Stimulated activated CD8-positive, alpha-beta memory T cell treated with anti-CD3 and anti-CD28 coated beads, Interleukin-4, amount 100 ng/mL, for 24 hours (primary cell): ENCODE data around the gene FADS1.

ENCODE experiments used
- DNase-seq: peaks from one replicate; pipeline ENCODE4 v3.0.0-alpha.2; 2020; ENCODE audit warnings: low read depth

FADS1 gene

GRCh38 chr11:61816736-61817455 is at the start of gene FADS1:
TSS of gene FADS1 (minus strand) at chr11:61817003. CDS start at chr11:61816929, 74 bp downstream.
- peak; percentile 67 for DNase-seq

- DNase-seq: no peak
These were observed 49.6 kb upstream of the FADS1 start for GRCh38 chr11:61866231-61866957.

GRCh38 chr11:61864814-61865775 is 48.3 kb upstream of the FADS1 start:
- no peak for DNase-seq

DNA sequence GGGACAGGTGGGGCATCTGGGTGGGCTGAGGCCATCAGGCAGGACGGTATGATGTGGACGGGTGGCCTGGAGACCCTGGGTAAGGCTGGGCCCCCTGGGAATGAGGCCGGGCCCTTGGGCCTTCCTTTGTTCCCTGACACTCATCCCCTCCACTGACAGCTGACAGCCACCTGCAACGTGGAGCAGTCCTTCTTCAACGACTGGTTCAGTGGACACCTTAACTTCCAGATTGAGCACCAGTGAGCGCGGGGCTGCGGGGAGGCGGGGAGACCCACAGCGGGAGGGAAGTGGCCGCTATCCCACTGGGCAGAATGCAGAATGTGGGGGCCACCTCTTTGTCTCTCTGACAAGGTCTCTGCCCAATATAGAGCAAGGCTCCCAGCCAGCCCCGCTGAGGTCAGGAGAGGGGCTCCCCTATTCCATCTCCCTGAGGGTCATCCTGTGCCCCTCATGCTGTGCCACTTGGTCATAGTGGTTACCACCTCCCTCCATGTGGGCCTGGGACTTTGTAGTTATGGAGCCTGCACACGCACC is 46.8 kb upstream of the FADS1 start:
- DNase-seq: no peak

DNA sequence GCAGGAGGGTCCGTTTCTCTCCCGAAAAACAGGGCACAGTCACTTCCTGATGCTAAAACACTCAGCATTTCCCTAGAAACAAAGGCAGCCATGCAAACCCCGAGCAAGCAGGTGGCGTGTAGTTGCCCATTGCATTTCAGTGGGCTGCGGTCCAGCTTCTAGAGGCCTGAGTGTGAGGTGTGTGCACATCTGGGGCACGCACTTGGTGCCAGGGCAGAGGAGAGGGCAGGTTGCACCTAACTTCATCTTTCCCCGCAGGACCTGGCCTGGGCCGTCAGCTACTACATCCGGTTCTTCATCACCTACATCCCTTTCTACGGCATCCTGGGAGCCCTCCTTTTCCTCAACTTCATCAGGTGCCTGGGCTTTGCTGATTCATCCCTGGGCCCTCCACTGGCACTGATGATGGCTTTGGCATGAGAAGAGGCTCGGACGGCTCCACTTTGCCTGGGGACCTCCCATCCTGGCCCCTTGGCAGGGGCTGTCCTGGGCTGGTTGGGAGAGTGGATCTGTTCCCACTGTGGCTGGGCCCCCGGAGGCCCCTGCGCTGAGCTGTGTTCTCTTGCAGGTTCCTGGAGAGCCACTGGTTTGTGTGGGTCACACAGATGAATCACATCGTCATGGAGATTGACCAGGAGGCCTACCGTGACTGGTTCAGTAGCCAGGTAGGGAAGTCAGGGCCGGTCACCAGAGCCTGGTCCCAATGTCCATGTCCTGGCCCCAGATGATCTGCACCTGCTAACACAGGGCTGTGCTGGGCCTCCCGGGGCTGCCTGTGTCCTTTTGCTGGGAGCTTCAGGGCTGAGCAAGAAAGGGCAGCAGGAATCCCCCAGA is 46.1 kb upstream of the FADS1 start:
- DNase-seq: no peak

- no peak for DNase-seq
These were observed 44.8 kb upstream of the FADS1 start for GRCh38 chr11:61861634-61862033.

- no peak for DNase-seq
These were observed 43.5 kb upstream of the FADS1 start for GRCh38 chr11:61860054-61860903.

GRCh38 chr11:61855939-61856680 is 39.3 kb upstream of the FADS1 start:
- DNase-seq: no peak

DNA sequence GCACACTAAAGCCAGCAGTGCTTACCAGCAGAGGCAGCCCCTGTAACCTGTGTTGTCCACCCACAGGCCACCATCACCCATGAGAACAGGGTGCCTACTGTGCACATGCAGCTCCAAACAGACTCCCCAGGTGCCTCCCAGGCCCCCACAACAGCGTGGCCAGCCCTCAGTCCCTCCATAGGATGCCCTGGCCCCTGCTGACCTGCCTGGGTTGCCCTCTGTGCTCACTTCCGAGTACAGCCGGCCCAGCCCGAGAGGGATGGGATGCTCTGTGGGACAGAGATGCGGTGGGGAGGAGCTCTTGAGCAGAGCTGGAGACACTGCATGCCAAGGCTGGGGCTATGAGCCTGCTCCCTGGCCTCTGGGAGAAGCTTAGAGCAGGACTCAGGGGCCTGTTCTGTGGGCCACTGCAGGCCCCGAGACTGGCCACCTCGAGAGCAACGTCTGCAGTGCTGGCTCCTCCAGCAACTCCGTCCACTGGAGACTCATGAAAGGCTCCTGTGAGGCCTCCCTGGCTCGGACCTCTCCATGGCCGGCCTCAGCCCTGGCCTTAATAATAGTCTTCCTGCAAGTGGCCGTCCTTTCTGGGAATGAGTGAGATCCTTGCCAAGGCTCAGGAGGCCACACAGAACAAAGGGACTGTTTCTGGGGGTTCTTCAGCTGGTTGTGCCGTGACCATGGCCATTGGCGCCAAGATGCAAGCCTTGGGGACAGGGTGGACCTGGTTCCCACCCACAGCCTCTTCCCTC is 38.3 kb upstream of the FADS1 start:
- no peak for DNase-seq

DNA sequence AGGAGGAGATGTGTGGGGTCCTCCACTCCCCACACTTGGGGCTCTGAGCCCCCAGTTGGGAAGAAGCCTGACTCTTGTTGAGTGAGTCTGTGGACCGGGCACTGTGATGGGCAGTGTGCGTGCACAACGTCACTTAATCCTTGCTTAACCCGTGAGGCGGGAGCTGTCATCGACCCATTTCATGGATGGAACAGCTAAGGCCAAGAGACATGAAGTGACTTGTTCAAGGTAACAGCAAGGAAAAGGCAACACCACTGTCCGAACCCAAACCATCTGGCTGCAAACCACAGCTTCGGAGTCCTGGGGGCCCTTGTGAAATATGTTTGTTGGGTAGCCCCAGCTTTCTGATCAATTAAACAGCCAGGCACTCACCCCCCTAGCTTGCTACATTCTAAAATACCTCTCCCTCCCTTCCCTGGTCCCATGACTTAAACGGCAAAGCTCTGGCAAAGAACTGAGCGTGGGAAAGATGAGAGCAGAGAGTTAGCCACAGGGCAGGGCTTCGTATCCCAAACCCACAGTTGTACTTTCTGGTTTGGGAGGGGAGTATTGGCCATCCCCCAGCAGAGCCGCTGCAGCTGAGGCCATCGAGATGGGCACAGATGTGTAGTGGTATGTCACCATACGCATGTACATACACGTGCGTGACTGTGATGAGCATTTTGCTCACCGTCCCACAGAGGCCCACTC is 37.5 kb upstream of the FADS1 start:
- no peak for DNase-seq

DNA sequence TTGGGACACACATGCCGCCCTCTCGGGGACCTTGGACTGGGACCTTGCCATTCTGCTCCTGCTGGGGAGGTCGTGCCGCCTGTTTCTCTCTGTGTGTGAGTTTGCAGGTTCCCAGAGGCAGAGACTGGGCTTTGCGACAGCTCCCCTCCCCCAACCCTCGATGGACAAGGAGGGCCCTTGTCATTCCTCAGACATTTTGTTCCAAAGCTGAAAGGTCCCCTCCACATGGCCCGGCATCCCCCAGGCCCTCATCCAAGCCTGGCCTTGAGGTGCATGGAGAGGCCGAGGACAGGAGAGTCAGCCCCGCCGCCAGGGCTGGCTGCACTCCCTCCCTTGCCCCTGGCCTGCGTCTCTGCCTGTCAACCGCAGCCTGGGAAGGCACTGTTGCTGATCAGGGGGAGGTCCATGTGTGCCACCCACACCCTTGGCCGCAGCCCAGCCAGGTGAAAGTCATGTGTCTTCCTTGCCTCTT is 36.9 kb upstream of the FADS1 start:
- DNase-seq: no peak

DNA sequence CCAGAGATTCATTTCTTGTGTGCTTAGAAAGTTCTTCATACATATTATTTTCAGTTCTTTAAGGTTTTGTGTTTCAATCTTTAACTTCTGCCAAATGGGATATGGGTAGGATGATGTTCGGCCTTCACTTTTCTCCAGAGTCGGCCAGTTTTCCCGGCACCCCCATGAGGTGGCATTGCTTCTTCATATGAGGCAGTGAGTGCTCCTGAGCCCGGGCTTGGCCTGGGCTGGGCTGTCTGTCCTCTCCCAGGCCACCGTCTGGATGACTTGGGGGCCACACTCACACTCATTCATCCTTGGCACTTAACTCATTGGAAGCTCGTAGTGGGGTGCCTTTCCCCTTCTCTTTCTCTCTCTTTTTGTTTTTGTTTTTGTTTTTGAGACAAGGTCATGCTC is 35.1 kb upstream of the FADS1 start:
- no peak for DNase-seq

DNA sequence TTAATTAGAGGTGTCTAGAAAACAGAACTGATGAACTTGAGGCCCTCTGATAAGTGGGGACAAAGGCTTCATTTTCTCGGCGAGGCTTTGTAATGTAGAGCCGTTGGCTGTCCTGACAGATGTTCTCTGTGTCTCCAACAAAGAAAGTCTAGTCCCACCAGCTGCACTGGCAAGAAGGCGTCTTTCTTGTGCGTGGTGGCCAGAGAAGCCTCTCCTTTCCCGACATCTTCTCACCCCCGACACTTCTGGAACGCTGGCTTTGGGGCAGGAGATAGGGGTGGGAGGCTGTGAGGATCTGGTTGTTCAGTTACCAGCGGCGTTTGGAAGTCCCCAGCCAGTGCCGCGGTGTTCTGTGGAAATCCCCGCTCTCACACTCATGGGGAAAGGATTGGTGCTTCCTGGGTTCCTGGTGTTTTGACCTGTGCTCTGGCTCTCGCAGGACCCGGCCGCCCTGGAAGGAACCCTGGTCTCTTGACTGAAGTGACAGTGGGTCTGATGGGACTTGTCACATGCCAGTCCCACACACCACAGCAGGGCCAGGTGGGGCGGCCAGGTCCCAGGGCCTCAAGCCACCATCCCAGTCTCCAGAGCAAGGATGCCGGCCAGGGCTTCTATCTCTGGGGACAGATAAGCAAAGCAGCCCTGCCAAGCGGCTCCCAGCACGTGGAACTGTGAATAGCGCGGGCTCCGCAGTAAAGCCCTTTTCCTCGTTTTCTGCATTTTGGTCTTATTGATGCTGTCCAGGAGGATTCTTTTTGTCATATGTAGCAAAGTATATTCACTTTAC is 34.5 kb upstream of the FADS1 start:
- DNase-seq: no peak

DNA sequence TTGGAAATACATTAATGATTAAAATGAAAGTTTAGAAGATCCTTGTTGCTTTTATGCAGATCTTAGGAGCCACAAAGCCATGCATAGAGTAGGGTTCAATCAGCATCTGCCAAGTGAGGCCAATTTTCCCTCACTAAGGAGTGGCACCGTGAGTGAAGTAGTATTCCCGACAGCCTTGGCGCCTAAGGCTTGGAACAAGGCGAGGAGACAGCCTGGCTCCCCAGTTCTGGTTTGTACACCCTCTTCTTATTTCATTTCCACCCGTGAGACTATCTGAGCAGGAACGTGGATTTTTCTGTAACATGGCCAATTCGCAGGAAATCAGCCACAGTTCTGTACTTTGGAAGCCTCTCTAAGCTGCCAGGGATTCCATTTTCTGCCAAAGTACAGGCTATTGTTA is 33.9 kb upstream of the FADS1 start:
- no peak for DNase-seq

DNA sequence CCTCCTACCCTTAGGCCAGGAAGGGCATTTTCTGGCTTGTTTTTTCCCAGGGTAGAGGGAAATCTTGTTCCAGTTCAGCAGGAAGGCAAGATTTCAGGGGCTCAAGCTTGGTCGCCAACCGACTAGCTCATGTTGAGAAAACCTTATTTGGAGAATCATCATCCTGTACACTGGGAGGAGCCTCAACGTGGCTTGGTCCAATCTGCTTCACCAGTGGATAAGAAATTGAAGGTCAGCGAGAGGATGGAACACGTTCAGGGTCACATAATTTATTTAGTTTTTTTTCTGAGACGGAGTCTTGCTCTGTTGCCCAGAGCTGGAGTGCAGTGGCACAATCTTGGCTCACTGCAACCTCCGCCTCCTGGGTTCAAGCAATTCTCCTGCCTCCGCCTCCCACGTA is 31.8 kb upstream of the FADS1 start:
- DNase-seq: no peak

GRCh38 chr11:61847914-61848581 is 31.2 kb upstream of the FADS1 start:
- DNase-seq: no peak
